GM19240 (cell line): ENCODE data around the gene CAPZB.

Experiments
- DNase-seq: peaks from one replicate; pipeline ENCODE4 v3.0.0; 2011; ENCODE audit warnings: low spot score; ENCODE audit not compliant: insufficient read length

The CAPZB gene

DNA sequence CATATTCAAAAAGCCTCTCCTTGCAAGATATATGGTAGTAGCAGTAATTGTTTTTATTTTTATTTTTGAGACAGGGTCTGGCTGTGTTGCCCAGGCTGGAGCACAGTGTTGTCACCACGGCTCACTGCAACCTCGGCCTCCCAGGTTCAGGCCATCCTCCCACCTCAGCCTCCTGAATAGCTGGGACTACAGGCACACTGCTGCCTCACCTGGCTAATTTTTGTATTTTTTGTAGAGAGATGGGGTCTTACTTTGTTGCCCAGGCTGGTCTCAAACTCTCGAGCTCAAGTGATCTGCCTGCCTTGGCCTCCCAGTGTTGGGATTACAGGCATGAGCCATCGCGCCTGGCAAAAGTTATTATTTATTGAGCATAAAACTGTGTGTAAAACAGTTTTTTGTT lies 134.8 kb downstream of the CAPZB start:
- no peak for DNase-seq

DNA sequence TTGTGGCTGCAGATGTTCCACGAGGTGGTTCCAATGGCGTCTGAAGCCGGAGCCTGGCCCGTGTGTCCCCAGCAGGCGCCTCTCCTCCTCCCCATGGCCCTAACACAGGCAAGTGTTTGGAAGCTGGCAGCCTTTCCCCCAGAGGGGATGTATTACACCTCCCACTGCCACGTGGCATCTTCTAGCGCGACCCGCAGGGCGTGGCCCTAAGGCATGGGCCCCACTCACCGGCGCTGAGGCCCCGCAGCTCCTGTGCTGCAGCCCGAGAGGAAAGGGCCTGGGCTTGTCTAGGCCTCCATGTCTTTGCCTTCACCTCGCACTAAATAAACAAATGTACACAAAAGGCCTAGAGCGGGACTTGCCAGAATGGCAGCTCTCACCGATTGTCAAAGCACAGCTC lies 135.3 kb downstream of the CAPZB start:
- DNase-seq: no peak

DNA sequence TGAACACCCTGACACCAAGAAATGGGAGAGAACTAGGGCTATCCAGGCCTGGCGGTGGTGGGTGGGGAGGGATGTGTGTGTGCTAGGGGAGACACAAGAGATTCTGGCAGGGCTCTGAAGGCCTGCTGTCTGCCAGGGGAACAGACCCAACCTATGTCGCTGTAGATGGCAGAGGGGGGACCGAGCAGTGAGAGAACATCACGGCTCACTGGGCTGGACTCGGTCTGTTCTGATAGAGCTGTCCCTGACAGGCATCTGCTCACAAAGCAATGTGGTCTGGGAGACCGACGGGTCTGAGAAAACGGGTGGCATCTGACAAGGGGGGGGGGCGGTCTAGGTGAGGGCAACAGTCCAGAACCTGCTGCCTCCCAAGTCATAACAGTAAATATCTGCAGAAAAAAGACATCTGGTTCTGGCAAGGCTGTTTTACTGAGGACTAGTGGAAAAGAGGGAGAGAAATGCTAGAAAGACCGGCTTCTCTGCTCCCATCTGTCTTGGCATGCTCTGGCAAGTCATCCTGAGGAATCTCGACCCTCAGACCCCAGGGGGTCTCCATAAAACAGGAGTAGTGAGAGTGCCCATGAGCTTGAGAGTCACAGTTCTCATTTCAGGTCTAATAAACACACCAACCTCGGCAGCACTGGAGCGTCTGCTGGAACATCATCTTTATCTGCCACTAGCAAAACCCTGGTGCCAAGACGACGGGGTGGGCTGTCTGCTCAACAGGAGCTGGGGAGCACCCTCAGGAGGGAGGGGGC lies 136.7 kb downstream of the CAPZB start:
- no peak for DNase-seq

DNA sequence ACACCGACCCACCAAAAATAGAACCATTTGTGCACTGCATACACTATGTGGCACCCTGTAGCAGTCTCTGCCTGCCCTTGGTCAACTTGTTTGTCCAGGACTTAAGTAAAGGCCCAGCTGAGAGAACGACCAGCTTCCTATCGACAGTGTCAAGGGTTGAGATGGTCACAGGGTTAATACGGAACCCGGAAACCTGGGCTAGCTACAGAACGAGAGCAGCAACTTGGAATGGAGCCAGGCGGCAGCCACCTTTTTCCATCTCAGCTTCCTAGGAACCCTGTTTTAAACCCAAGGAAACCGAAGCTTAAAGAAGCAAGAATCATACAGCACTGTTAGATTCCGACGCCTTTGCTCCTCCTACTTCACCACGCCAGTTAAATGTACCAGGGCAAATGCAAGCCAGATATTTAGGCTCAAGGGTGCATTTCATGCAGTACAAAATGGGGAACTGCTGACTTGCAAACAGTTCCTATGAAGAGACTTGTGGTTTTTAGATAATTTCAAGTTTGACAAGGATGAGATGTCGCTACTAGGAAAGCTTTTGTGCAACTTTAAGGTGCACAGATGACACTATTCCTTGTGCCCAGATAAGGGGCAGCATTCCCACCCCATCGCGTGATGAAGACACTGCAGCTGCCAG lies 137.7 kb downstream of the CAPZB start:
- no peak for DNase-seq

DNA sequence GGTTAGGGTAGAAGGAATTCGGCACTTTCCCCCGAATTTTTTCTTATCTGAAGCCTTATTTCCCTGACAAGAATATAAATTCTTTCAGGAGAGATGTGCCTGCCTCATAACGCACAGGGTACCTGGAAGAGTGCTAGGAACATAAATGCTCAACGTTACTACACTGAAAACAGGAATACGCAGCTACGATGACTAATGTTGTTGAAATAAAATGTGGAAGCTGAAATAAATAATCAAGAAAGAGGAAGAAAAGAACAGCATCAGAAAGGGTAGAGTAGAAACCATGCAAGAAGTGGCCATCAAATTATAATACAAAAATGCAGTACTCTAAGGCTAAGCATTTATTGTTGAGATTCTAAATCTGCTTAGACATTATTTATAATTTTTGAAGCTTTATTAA lies 139.3 kb downstream of the CAPZB start:
- no peak for DNase-seq

DNA sequence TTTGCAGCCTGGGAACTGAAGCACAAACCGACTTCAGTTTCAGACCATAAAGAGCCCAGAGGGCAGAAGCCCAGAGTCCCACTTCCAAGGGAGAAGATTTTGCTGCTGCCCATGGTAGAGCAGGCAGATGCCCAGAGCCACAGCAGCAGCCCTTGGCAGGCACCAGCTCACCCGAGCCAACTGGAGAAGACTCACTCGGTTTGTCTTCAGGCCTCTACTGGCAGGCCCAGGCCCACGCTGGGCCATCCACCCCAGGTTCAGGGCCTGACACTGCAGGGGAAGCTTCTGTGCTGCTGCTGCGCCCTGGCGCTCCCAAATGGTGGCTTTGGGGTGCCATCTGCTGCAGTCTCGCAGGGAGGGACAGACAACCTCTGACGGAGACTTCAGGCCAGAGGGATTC lies 139.9 kb downstream of the CAPZB start:
- no peak for DNase-seq

DNA sequence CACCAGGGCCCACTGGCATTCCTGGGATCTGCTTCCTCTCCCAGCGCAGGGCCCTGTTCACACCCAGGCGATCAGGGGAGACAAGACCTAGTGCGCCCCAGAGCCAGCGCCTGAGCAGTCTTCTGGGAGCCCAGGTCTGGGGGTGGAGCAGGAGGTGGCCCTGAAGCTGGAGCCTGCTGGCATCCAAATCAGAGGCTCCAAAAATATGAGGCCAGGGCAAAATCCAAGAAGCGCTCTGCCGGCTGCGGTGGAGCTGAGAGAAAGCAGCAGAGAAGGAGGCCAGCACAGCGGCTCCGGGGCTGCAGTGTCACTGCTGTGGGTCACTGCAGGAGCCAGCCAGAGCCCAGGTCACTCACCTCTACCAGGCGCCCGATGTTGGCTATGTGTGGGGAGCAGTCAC lies 140.5 kb downstream of the CAPZB start:
- no peak for DNase-seq

DNA sequence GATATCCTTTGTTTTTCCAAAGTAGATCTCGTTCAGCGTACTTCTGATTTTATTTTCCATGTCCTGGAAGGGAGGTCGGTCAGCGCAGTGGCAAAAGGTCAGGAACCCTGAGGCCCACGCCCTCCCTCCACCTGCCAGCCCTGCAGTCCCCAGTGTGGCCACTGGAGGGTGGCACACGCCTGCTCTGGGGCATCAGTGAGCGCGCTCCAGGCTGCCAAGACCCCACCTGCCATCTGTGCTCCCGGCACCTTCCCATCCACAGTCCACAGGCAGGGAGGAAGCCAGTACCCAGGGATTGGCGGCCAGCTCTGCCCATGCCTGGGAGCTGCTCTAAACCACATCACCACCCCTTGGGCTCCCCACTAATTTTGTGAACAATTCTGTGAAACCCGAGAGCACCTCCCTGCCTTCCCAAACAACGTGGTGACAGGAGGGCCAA lies 140.9 kb downstream of the CAPZB start:
- no peak for DNase-seq

DNA sequence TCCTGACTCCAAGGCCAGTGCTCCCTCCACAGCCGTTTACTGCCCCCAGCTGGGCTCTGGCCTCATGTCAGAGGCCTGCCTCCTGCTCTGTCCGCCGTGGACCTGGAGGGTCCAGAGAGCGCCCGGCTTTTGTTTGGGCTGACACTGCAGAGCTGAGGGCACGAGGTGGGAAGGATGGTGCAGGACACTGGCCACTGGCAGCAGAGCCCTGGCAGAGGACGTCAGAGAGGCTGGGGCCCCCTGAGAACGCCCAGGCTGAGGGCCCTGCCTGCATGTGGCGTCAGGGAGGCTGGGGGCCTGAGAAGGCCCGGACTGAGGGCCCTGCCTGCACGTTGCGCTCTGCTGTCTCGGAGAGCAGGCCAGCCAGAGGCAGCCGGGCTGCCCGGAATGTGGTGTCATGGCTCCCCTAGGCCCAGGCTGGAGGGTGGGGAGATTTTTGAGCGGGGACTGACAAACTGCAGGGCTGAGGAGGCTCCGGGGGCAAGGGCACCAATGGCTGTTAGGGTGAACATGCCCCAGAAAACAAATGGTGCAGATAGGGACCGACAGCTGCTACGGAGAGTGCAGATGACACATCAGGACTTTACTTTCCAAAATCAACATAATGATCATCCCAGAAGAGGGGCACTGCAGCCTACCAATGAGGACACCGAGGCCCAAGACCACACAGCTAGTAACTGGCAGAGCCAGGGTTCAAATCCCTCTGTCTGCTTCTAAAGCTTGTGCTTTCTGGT lies 141.6 kb downstream of the CAPZB start:
- DNase-seq: no peak

DNA sequence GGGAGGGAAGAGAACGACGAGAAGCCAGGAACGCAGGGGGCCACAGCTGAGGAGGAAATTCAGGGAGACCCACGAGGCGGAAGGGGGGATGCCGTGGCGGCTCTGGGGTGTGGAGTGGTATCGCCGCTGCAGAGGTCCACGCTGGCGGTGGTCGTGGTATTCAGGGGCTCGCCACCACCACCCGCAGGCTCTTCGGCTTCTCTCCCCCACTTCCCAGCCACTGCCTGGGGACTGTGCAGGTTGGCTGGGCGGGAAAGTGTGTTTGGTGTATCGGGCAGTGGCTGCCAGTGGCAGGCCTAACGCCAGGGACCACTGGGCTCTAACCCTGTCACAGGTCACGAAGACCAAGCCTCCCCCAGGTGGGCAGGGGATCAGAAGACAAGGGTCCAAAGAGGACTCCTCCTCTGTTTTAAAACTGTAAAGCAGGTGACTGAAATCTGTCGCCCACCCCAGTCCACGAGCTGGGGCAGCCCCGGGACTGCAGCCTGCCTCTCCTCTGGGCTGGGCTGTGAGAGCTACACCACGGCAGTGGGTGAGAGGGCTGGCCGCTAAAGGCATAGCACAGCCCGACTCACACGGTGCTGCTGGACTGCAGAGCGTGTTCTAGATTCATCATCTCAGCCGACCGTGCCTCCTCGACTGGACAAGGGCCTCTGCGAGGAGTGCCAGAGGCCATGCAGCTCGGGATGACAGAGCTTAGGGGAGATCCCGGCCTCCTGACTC lies 142.3 kb downstream of the CAPZB start:
- no peak for DNase-seq

DNA sequence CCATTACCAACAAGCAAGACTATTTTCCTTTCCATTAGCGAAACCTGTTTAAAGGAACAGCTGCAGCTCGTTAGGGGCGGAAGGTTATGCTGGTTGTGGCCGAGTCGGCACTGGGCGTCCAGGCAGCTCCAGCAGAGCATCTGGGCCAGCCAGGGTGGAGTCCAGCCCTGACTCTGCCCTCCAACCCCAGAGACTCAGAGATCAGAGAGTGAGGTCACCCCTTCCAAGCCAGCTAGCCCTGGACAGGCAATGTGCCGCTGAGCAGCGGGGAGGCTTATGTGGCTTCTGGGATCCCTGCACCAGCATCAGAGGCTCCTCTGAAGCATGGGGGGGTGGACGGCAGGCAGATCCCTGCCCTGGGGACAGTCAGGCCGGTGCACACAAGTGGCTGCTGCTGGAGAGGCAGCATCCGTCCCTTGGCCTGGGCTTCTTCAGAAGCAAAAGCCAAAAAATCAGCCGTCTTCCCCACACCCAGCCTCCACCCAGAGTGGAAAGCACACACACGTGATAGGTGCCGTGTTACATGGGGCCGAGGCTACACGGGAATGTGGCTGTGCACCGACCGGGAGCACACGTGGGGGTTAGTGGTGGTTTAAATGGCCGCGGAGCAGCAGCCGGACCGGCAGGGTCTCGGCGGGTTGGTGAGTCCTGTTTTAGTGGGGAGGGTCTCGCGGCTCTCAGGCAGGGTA lies 143.1 kb downstream of the CAPZB start:
- no peak for DNase-seq

DNA sequence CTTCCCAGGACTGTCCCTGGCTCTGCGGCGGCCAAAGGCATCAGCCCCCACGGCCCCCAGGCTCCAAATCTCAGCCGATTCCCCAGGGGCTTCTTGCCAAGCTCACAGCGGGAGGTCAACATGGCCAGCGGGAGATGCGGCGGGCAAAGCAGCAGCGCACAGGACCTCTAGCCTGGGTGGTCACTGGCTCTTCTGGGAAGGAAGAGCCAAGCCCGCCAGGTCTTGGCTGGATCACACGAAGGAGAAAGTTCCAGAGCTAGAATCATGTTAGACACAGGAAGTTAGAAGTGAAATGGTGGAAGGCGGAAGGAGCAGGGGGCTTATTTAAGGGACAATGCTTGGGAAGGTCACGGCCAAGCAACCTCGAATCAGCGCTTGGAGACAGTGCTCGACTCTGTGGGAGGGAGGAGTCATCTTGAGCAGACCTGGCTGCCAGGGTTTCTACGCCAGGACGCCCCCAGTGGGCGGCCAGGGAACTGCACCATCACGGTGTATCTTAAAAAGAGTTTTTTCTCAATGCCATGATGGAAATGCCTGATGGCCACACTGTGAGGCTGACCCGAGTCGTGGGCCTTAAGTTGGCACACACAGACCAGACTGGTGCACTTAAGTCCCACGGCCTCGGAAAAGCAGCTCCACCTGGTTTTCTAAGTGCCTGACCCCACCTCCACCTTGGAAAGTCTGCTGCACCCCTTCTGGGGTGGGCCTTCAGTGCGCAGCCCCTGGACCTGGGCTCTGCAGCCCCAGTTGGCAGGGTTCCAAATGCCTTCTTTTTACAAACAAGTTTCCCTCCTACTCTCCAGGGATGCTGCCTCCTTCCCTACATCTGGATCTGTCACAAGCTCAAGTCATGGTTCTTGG lies 143.9 kb downstream of the CAPZB start:
- peak; percentile 79 for DNase-seq

DNA sequence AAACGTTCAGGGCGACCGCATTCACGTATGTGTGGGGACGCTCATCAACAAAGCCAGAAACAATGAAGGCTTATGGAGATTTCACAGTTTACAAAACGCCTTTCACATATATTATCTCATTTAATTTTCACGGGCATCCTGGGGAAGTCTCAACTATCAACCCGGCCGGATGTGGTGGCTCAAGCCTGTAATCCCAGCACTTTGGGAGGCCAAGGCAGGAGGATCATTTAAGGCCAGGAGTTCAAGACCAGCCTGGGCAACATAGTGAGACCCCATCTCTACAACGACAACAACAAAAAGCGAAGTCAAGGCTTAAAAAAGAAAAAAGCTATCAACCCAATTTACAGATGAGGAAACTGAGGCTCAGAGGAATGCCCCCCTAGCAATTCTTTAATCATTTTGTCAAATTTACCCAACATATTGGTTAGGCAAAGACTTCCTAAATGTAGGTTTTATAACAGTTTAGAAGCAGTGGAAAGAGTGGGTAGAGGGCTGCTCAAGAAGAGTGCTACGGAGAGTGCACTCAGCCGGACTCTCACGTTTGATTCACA lies 144.9 kb downstream of the CAPZB start:
- no peak for DNase-seq

DNA sequence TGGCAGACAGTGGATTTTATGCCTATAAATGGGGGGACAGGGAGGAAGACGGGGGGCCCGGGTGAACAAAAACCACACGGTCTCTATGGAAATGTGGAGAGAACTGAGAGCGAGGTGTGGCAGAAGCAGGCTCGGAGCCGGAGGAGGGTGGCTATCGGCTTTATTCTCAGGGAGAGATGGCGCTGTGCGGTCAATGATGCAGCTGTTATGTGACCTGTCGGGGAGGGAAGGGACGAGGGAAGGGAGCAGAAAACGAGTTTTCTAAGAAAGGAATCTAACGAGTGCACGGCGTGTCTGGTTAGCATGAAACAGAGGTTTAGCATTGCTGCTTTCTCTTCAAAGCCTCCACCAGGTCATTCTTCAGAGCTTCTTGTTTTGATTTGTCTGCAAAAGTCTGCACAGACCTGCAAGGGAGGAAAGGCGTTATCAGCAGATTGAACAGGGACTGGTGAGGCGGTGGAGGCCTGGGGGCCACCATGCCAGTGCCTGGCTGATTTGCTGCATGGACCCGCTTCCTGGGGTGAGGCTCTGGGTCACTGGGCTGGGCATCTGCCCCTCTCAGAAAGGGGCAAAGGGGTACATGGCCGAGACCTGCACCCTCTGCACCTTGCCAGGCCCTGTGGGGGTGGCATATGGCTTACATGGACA lies 146.0 kb downstream of the CAPZB start:
- no peak for DNase-seq

DNA sequence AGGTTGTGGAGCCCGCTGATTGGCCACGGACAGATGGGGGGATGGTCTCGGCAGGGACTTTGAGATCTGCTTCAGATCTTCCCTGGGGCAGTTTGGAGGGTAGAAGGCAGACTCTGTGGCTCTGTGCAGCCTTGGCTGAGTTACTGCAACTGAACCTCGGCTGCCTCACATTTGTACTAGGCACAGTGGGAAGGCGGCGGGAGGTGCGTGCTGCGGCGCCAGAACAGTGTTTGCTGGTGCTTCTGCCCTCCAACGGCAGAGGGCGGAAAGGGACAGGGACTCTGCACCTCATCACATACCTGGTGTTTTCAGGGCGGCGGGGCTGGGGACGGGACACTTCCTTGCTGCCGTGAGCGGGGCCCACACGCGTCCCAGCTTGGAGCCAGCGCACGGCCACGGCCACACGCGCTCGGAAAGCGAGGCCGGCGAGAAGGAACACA lies 147.0 kb downstream of the CAPZB start:
- DNase-seq: no peak

DNA sequence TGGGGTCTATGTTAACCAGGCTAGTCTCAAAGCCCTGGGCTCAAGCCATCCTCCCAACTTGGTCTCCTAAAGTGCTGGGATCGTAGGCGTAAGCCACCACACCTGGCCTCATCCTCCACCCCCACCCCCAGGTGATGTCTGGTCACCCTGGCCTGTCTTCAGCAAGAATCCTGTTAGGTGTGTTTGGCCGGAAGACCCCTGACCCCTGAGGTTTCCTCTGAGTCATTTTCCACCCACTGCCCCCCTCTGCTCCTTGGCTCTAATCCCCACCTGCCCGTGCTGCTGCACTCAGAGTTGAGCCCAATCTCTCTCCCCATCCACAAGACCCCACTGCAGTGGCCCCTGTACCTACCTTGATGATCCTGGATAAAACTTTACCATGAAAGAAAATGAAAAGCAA lies 148.1 kb downstream of the CAPZB start:
- DNase-seq: no peak

DNA sequence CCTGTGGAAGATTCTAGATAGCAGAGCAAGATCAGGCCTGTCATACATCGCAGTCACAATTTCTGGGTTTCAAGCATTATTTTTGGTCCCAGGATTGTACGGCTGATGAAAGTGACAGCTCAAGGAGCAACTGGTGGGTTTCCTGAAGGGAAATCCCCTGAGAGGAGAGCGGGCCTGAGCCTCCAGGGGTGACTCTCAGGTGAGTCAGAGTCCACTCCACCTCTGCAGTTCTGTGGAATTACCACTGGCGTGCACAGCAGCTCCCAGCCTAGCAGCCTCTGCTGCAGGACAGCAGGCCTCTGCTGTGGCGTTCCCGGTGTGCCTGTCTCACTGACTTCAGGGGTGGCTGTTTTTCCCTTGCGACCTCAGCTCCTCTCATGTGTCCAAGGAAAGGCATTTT lies 148.8 kb downstream of the CAPZB start:
- DNase-seq: no peak

DNA sequence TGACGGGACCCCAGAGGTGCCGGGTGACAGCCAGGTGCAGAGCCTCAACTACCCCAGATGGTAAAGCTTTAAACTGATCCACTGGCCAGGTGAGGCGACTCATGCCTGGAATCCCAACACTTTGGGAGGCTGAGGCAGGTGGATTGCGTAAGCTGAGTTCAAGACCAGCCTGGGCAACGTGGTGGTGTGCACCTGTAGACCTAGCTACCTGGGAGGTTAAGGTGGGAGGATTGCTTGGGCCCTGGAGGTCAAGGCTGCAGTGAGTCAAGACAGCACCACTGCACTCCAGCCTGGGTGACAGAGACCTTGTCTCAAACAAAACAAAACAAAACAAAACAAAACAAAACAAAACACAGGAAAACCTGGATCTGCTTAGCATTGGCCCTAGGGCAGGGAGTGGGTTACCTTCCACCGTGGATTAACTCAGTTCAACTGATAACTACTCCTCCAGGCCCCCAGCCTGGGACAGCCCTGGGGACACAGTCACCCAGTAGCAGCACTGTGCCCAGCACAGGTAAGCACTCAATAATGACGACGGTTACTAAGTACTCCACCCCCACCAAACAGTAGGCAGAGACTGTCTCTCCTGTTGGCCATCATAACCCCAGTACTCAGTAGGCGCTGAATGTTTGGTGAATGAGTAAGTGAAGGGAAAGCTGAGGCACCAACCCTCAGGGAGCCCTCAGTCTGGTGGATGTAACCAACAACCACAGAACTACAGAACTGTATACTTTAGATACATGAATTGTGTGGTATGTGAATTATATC lies 151.6 kb downstream of the CAPZB start:
- no peak for DNase-seq

DNA sequence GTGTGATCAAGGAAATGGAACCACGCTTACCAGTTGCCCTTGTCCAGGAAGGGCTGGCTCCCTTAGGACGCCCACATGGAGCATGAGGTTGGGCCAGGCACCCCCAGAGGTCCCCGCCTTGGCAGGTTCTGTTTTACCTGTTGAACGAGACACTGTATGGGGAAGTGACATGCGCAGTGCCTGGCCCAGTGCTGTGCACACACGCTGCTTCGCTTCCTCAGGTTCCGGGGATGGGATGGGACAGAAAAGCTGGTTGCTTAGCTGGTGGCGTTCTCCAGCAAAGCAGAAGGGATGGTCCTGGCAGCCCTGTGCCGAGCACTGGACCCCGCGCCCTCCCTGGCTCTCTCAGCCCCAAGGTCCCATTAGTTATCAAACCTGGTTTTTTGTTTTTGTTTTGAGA lies 152.5 kb downstream of the CAPZB start:
- no peak for DNase-seq
